OCI-LY7 (cell line): ENCODE measurements around the gene SPACA7. TPM values are rescaled to one million over a fixed set of nuclear protein-coding genes. Genes with fewer than 3 reads are reported as not detected.

ENCODE experiments used
- BruUV-seq: library from RNA; stranded (reverse); fragments of 400-500 nt; replicated peaks from 2 replicates; lab custom pipeline; 2021; lab: Mats Ljungman, UMichigan
- CTCF ChIA-PET: fragments of 300-600 bp; sonication (Branson Sonifier 250); formaldehyde crosslinking; loops from one replicate; lab custom pipeline; 2022; ENCODE audit warnings: antibody characterized with exemption; ENCODE audit not compliant: unreplicated experiment; lab: Charles Lee
- POLR2A ChIA-PET: fragments of 300-600 bp; sonication (Branson Sonifier 250); formaldehyde crosslinking; loops from one replicate; lab custom pipeline; 2022; ENCODE audit warnings: antibody characterized with exemption; lab: Charles Lee
- DNase-seq: peaks from one replicate; pipeline ENCODE4 v3.0.0-alpha.2; 2015; ENCODE audit warnings: low spot score
- H2AFZ ChIP-seq: fragments of 200-600 bp; sonication (generic), shearing (Covaris generic); 2 replicates; pipeline ENCODE4 v1.6.1; 2014; ENCODE audit warnings: mild to moderate bottlenecking, antibody characterized with exemption, low read length, moderate library complexity
- H3K27ac ChIP-seq: fragments of 200-600 bp; sonication (generic); 2 replicates; pipeline ENCODE4 v1.5.1; 2014; ENCODE audit warnings: mixed run types, low read depth, mild to moderate bottlenecking, moderate library complexity, low read length, inconsistent platforms; ENCODE audit not compliant: poor library complexity, severe bottlenecking
- H3K36me3 ChIP-seq: fragments of 200-600 bp; sonication (generic); 2 replicates; pipeline ENCODE4 v1.6.1; 2014; ENCODE audit warnings: mild to moderate bottlenecking, antibody characterized with exemption, low read length, moderate library complexity, mixed read lengths; ENCODE audit not compliant: insufficient read depth
- H3K4me1 ChIP-seq: fragments of 200-600 bp; sonication (generic); 2 replicates; pipeline ENCODE4 v1.5.1; 2014; ENCODE audit warnings: mild to moderate bottlenecking, low read length; ENCODE audit not compliant: insufficient read depth, poor library complexity, severe bottlenecking
- H3K4me2 ChIP-seq: fragments of 200-600 bp; sonication (generic); 2 replicates; pipeline ENCODE4 v1.6.1; 2014; ENCODE audit warnings: mild to moderate bottlenecking, low read length
- H3K4me3 ChIP-seq: fragments of 200-600 bp; sonication (generic); 2 replicates; pipeline ENCODE4 v1.5.1; 2014; ENCODE audit warnings: mild to moderate bottlenecking, low read depth, low read length; ENCODE audit not compliant: poor library complexity, severe bottlenecking
- H3K79me2 ChIP-seq: fragments of 200-600 bp; sonication (generic); 2 replicates; pipeline ENCODE4 v1.6.1; 2016; ENCODE audit warnings: low read depth, mild to moderate bottlenecking, low read length, moderate library complexity, mixed read lengths; ENCODE audit not compliant: insufficient read depth
- H3K9me2 ChIP-seq: fragments of 200-600 bp; sonication (generic); 2 replicates; pipeline ENCODE4 v1.6.1; 2016; ENCODE audit warnings: mild to moderate bottlenecking, low read length, mixed read lengths; ENCODE audit not compliant: insufficient read depth
- H3K9me3 ChIP-seq: fragments of 200-600 bp; sonication (generic); 2 replicates; pipeline ENCODE4 v1.6.1; 2014; ENCODE audit warnings: mild to moderate bottlenecking, mixed run types, low read length, mixed read lengths
- H4K20me1 ChIP-seq: fragments of 200-600 bp; sonication (generic); 2 replicates; pipeline ENCODE4 v1.6.1; 2014; ENCODE audit warnings: mild to moderate bottlenecking, antibody characterized with exemption, low read length, moderate library complexity, mixed read lengths; ENCODE audit not compliant: insufficient read depth
- EZH2phosphoT487 ChIP-seq: fragments of 200-600 bp; sonication (generic); IDR thresholded peaks from 2 replicates; pipeline ENCODE4 v1.6.1; 2018; ENCODE audit warnings: low read depth, borderline replicate concordance, mild to moderate bottlenecking, mixed run types, antibody characterized with exemption, low read length, moderate library complexity, mixed read lengths
- intact Hi-C: fragments of 100-400 bp; cut with micrococcal nuclease; formaldehyde crosslinking; loops from one replicate; pipeline ENCODE4 v1.10.0; 2022; ENCODE audit not compliant: unreplicated experiment
- total RNA-seq, 2 experiments: library from RNA; depleted of rRNA in 1 of 2; stranded (reverse); fragments of >200 nt in 1 of 2; shearing (Covaris generic) in 1 of 2; gene quantifications; 2 replicates each; pipeline ENCODE4 v1.2.3, GENCODE V29; 2014 to 2022
- TF ChIP-seq, protein P1 (sequence below): fragments of 200-600 bp; sonication (generic); conservative IDR thresholded peaks from 2 replicates; pipeline ENCODE4 v1.5.1; 2014; ENCODE audit warnings: mild to moderate bottlenecking, antibody characterized with exemption, low read length, moderate library complexity, mixed read lengths

SPACA7 gene
- total RNA-seq, 2 experiments from 2014 or later, result not detected

DNA sequence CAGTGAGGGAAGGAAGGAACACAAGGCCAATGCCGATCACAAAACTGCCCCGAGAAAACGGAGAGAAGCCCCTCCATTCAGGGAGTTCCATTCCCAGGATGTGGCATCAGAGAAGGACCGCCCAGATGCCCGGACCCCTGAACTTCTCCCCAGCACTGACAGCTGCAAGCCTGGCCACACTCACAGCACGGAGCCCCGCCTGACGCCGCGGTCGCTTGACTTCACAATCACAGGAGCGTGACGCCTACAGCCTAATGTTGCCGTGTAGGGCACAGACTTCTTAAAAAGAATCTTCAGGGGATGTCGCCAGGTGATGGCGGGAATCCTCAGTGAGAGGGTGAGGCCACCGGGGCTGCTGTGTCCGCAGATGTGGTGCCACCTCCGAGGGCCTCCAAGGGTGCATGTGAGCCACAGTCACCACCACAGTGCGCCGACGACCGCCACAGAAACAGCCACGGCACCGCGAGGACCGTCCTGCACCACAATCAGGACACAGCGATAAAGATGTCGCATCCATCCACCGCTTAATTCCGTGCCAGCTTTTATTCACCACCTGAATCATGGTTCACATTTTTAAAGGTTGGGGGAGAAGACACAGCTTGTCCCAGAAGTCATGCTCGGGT lies 77.2 kb downstream of the SPACA7 start:
- intact Hi-C loops, result no loop called here
- Histone ChIP-seq H3K4me3 (no peak overlapping the region), H3K79me2 (no peaks in the 10 kb centered on the region), H3K4me2 (no peak overlapping the region), H3K9me3 (no peaks in the 10 kb centered on the region), H3K9me2 (no peaks in the 10 kb centered on the region), H2AFZ (no peak overlapping the region), H4K20me1 (no peaks in the 10 kb centered on the region), H3K4me1 (no peaks in the 10 kb centered on the region), H3K36me3 (no peaks in the 10 kb centered on the region), H3K27ac (no peak overlapping the region)
- no peak for DNase-seq
- ChIA-PET POLR2A (interaction anchor here (0.6 kb wide), 1 partner anchor 40 kb away, joined by 4 read pairs; no protein-coding TSS in a partner anchor), CTCF (no interaction called here)
- TF ChIP-seq EZH2phosphoT487, result no peak
- TF ChIP-seq, protein P1, sequence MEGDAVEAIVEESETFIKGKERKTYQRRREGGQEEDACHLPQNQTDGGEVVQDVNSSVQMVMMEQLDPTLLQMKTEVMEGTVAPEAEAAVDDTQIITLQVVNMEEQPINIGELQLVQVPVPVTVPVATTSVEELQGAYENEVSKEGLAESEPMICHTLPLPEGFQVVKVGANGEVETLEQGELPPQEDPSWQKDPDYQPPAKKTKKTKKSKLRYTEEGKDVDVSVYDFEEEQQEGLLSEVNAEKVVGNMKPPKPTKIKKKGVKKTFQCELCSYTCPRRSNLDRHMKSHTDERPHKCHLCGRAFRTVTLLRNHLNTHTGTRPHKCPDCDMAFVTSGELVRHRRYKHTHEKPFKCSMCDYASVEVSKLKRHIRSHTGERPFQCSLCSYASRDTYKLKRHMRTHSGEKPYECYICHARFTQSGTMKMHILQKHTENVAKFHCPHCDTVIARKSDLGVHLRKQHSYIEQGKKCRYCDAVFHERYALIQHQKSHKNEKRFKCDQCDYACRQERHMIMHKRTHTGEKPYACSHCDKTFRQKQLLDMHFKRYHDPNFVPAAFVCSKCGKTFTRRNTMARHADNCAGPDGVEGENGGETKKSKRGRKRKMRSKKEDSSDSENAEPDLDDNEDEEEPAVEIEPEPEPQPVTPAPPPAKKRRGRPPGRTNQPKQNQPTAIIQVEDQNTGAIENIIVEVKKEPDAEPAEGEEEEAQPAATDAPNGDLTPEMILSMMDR, result no peak
- no TSS peak for BruUV-seq

DNA sequence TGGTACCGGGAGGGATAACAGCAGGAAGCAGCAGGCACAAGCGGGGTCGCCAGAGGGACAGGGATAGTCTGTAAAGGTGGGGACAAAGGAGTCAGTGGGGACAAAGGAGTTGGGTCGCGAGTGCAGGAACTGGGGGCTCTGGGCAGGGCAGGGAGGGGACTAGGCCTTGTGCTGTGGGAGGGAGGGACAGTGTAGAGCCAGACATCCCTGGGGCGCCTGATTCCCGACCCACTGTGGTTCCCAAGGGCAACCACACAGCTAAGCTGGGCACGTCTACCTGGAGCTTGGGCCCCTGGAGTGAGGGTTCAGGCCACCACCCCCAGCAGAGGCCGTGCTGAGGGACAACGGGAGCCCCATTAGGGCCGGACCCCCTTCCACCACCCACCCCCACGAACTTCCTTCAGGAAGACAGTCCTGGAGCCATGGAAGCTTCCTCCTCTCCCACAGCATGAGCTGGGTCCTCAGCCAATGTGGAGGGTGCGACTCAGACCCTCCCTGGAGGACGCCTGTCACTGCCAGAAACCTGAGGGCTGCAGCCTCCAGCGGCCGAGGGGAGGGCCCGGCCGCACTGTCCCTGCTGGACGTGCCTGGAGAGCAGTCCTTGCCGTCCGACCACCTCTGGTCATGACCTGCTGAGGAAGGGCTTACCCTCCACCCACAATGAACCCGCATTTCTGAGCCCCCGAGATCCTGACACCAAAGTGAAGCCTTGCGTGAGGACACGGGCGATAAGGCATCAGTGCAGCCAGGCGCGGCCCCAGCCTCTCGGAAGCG lies 77.9 kb downstream of the SPACA7 start:
- no TSS peak for BruUV-seq
- Histone ChIP-seq H3K4me3 (no peak overlapping the region), H4K20me1 (no peaks in the 10 kb centered on the region), H3K79me2 (no peaks in the 10 kb centered on the region), H3K9me3 (no peaks in the 10 kb centered on the region), H3K36me3 (no peaks in the 10 kb centered on the region), H2AFZ (no peak overlapping the region), H3K4me2 (no peak overlapping the region), H3K9me2 (no peaks in the 10 kb centered on the region), H3K4me1 (no peaks in the 10 kb centered on the region), H3K27ac (no peak overlapping the region)
- intact Hi-C loops, result no loop called here
- no peak for TF ChIP-seq EZH2phosphoT487
- TF ChIP-seq, protein P1, result no peak
- ChIA-PET CTCF (no interaction called here), POLR2A (no interaction called here)
- no peak for DNase-seq
